NCI-H82 treated with DMSO at 0.1 percent for 48 hours (cell line): ENCODE results near the gene UBL7.
"Not testable (repeated sequence)": the region's sequence is repeated elsewhere in the genome, so short reads cannot be mapped to it uniquely, and the experiment has no call there.

ENCODE experiments used
- DNase-seq: peaks from one replicate; lab custom pipeline; 2025; ENCODE audit not compliant: unreplicated experiment; lab: John Stamatoyannopoulos, UW

UBL7 gene

GRCh38 chr15:74464216-74464615, 3.3 kb upstream of the UBL7 start:
- DNase-seq = no peak

GRCh38 chr15:74463634-74464033, 2.7 kb upstream of the UBL7 start:
- no peak for DNase-seq

- DNase-seq = peak; percentile 7
Observed at GRCh38 chr15:74461847-74462511, 1.0 kb upstream of the UBL7 start.

GRCh38 chr15:74460298-74460697, 662 bp downstream of the UBL7 start:
- no peak for DNase-seq

GRCh38 chr15:74459798-74460197, 1.2 kb downstream of the UBL7 start:
- DNase-seq = not testable (repeated sequence)

- no peak for DNase-seq
Observed at GRCh38 chr15:74458473-74458872, 2.5 kb downstream of the UBL7 start.

- DNase-seq = not testable (repeated sequence)
Observed at GRCh38 chr15:74457036-74457435, 3.9 kb downstream of the UBL7 start.

GRCh38 chr15:74454764-74455500, 6.0 kb downstream of the UBL7 start:
- DNase-seq = no peak

GRCh38 chr15:74453925-74454763, 6.8 kb downstream of the UBL7 start:
- no peak for DNase-seq

- DNase-seq = no peak
Observed at GRCh38 chr15:74451861-74452835, 8.8 kb downstream of the UBL7 start.

GRCh38 chr15:74451322-74451721, 9.6 kb downstream of the UBL7 start:
- no peak for DNase-seq

GRCh38 chr15:74449643-74450205, 11.2 kb downstream of the UBL7 start:
- DNase-seq = no peak

GRCh38 chr15:74449095-74449494, 11.9 kb downstream of the UBL7 start:
- no peak for DNase-seq

- no peak for DNase-seq
Observed at GRCh38 chr15:74445816-74446763, 14.9 kb downstream of the UBL7 start.

- DNase-seq = no peak
Observed at GRCh38 chr15:74444106-74445062, 16.6 kb downstream of the UBL7 start.

GRCh38 chr15:74443100-74443909, 17.7 kb downstream of the UBL7 start:
- DNase-seq = no peak

- peak; percentile 7 for DNase-seq
Observed at GRCh38 chr15:74442604-74443003, 18.4 kb downstream of the UBL7 start.
